CD4-positive, alpha-beta T cell (primary cell): ENCODE results near the gene NTN4. TPM values are rescaled to one million over a fixed set of nuclear protein-coding genes. Genes with fewer than 3 reads are reported as not detected.
"Not testable (repeated sequence)": the region's sequence is repeated elsewhere in the genome, so short reads cannot be mapped to it uniquely, and the experiment has no call there.

Experiments
- ATAC-seq: fragments of 200-7000 bp; cut with Tn5 transposase; one replicate; pipeline ENCODE4 v1.10.0; 2022; ENCODE audit warnings: mild to moderate bottlenecking; ENCODE audit not compliant: poor library complexity
- CTCF ChIA-PET: fragments of 350-600 bp; sonication (Branson Sonifier 250); formaldehyde crosslinking; loops from one replicate; lab custom pipeline; 2021; ENCODE audit warnings: antibody characterized with exemption, inconsistent platforms; lab: Charles Lee
- POLR2A ChIA-PET: fragments of 350-600 bp; sonication (Branson Sonifier 250); formaldehyde crosslinking; loops from one replicate; lab custom pipeline; 2021; ENCODE audit warnings: antibody characterized with exemption, inconsistent platforms; lab: Charles Lee
- DNase-seq, 14 experiments: peaks; one replicate each; pipeline ENCODE4 v3.0.0-alpha.2; 2013 to 2020; ENCODE audit warnings: mixed read lengths in 2 of 14
- H3K27ac ChIP-seq, 2 donors: one replicate each; pipeline versions ENCODE4 v1.5.1 to v1.7.0; 2013; ENCODE audit warnings: low read length in 2 of 2, low read depth in 1 of 2, mild to moderate bottlenecking in 1 of 2
- H3K27me3 ChIP-seq, 2 experiments: 1 replicate in 1 of 2; 2 replicates in 1 of 2; pipeline versions ENCODE4 v1.6.1 to v1.7.0; 2013; ENCODE audit warnings: low read length in 2 of 2, control low read depth in 1 of 2, mild to moderate bottlenecking in 1 of 2, moderate library complexity in 1 of 2; ENCODE audit not compliant: insufficient read depth in 2 of 2, control insufficient read depth in 1 of 2
- H3K36me3 ChIP-seq: one replicate; pipeline ENCODE4 v1.6.1; 2013; ENCODE audit warnings: low read length, control low read depth; ENCODE audit not compliant: insufficient read depth
- H3K4me1 ChIP-seq: one replicate; pipeline ENCODE4 v1.6.1; 2013; ENCODE audit warnings: low read length, control low read depth; ENCODE audit not compliant: insufficient read depth
- H3K4me3 ChIP-seq: one replicate; pipeline ENCODE4 v1.5.1; 2013; ENCODE audit warnings: mild to moderate bottlenecking, low read length, moderate library complexity
- H3K9me3 ChIP-seq, 2 experiments: 1 replicate in 1 of 2; 2 replicates in 1 of 2; pipeline versions ENCODE4 v1.6.1 to v1.7.0; 2013; ENCODE audit warnings: low read length in 2 of 2, mild to moderate bottlenecking in 2 of 2, control low read depth in 1 of 2, moderate library complexity in 1 of 2; ENCODE audit not compliant: control insufficient read depth in 1 of 2, insufficient read depth in 1 of 2
- H3K27ac Mint-ChIP-seq: one replicate; pipeline ENCODE4 v1.8.0; 2020; ENCODE audit warnings: mixed read lengths
- H3K27me3 Mint-ChIP-seq: one replicate; pipeline ENCODE4 v1.8.0; 2021; ENCODE audit warnings: mixed read lengths
- H3K36me3 Mint-ChIP-seq: one replicate; pipeline ENCODE4 v1.8.0; 2021; ENCODE audit warnings: low read depth, mixed read lengths
- H3K4me1 Mint-ChIP-seq: one replicate; pipeline ENCODE4 v1.8.0; 2021; ENCODE audit warnings: low read depth, mixed read lengths
- H3K4me3 Mint-ChIP-seq: one replicate; pipeline ENCODE4 v1.8.0; 2020; ENCODE audit warnings: mild to moderate bottlenecking, mixed read lengths
- H3K9me3 Mint-ChIP-seq: one replicate; pipeline ENCODE4 v1.8.0; 2020; ENCODE audit warnings: mixed read lengths
- CTCF ChIP-seq: fragments of 200-600 bp; IDR thresholded peaks from one replicate; pipeline ENCODE4 v1.8.0; 2022; ENCODE audit warnings: antibody characterized with exemption, mild to moderate bottlenecking
- intact Hi-C, 2 experiments: fragments of 100-400 bp; cut with DNase I in 1 of 2; cut with micrococcal nuclease in 1 of 2; formaldehyde crosslinking; loops; one replicate each; pipeline versions ENCODE4 v1.15.1 to v1.9.0; 2023 to 2025; cut with DNase I, micrococcal nuclease
- total RNA-seq, 174 experiments: library from RNA in 2 of 174; stranded (reverse) in 2 of 174; gene quantifications; one replicate each; pipeline ENCODE4 v1.2.3 and lab custom pipeline; 2021 to 2026

NTN4 gene
- total RNA-seq, 2 experiments from 2014 or later: 0.47 to 0.71 TPM

GRCh38 chr12:95738024-95738611, 52.4 kb downstream of the NTN4 start:
- no peak overlapping the region for H3K4me3 ChIP-seq
- no peaks in the 10 kb centered on the region for H3K4me1 ChIP-seq
- H3K36me3 ChIP-seq: no peaks in the 10 kb centered on the region
- TF ChIP-seq CTCF: no peak
- intact Hi-C loops: no loop called here
- H3K9me3 ChIP-seq: no peaks in the 10 kb centered on the region
- H3K27ac ChIP-seq: no peak overlapping the region
- Mint-ChIP-seq H3K9me3 (no peaks in the 10 kb centered on the region), H3K27ac (no peak overlapping the region), H3K4me3 (no peak overlapping the region), H3K27me3 (peaks cover 9% of the 10 kb centered on the region), H3K36me3 (no peaks in the 10 kb centered on the region), H3K4me1 (no peaks in the 10 kb centered on the region)
- no peak for DNase-seq
- ChIA-PET POLR2A (no interaction called here), CTCF (no interaction called here)
- ATAC-seq: no peak
- no peaks in the 10 kb centered on the region for H3K27me3 ChIP-seq

- no peak for TF ChIP-seq CTCF
- no peaks in the 10 kb centered on the region for H3K36me3 ChIP-seq
- Mint-ChIP-seq H3K4me1 (no peaks in the 10 kb centered on the region), H3K27me3 (peaks cover 6% of the 10 kb centered on the region), H3K27ac (no peak overlapping the region), H3K36me3 (no peaks in the 10 kb centered on the region), H3K4me3 (no peak overlapping the region), H3K9me3 (no peaks in the 10 kb centered on the region)
- H3K4me3 ChIP-seq: no peak overlapping the region
- no peaks in the 10 kb centered on the region for H3K4me1 ChIP-seq
- DNase-seq: no peak
- H3K27me3 ChIP-seq: no peaks in the 10 kb centered on the region
- CTCF ChIA-PET: no interaction called here
- no peak for ATAC-seq
- POLR2A ChIA-PET: no interaction called here
- no peak overlapping the region for H3K27ac ChIP-seq
- intact Hi-C loops: no loop called here
- no peaks in the 10 kb centered on the region for H3K9me3 ChIP-seq
Measured at GRCh38 chr12:95736631-95737030, 53.9 kb downstream of the NTN4 start.

- POLR2A ChIA-PET: not testable (repeated sequence)
Measured at GRCh38 chr12:95735728-95736127, 54.8 kb downstream of the NTN4 start.

More at GRCh38 chr12:95735728-95736127, 54.8 kb downstream of the NTN4 start:
- H3K36me3 Mint-ChIP-seq, H3K4me3 Mint-ChIP-seq, H3K27ac Mint-ChIP-seq, ATAC-seq, H3K4me3 ChIP-seq, H3K27me3 Mint-ChIP-seq, H3K27ac ChIP-seq, H3K27me3 ChIP-seq, H3K4me1 ChIP-seq, H3K9me3 ChIP-seq, DNase-seq, H3K9me3 Mint-ChIP-seq, H3K4me1 Mint-ChIP-seq, H3K36me3 ChIP-seq, intact Hi-C loops, CTCF ChIA-PET: not testable (repeated sequence)
